Germinal center (tissue), 1 donor: ENCODE results near the gene GALNT2.
A peak's percentile ranks its signal among the peaks of the same experiment; 100 is the strongest.

Source experiments
- DNase-seq: peaks from one replicate; pipeline ENCODE4 v3.0.0; 2012; ENCODE audit warnings: mixed read lengths, low spot score

The GALNT2 gene

DNA sequence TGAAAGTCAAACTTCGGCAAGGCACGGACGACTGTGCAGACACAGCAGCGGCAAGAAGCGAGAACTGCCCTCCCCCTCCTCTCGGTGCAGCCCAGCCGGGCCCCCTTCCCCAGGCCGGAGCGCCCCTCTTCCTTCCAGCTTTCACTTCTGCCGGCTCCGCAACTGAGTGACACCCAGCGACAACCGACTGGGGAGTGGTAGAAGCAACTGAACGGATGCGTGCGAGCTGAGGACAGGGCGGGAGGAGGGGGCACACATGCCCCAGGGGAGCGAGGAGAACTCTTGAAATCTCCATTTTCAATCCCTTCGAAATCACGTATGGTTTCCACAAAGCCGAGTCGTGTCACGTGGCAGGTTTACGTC is 212.5 kb downstream of the GALNT2 start:
- no peak for DNase-seq

DNA sequence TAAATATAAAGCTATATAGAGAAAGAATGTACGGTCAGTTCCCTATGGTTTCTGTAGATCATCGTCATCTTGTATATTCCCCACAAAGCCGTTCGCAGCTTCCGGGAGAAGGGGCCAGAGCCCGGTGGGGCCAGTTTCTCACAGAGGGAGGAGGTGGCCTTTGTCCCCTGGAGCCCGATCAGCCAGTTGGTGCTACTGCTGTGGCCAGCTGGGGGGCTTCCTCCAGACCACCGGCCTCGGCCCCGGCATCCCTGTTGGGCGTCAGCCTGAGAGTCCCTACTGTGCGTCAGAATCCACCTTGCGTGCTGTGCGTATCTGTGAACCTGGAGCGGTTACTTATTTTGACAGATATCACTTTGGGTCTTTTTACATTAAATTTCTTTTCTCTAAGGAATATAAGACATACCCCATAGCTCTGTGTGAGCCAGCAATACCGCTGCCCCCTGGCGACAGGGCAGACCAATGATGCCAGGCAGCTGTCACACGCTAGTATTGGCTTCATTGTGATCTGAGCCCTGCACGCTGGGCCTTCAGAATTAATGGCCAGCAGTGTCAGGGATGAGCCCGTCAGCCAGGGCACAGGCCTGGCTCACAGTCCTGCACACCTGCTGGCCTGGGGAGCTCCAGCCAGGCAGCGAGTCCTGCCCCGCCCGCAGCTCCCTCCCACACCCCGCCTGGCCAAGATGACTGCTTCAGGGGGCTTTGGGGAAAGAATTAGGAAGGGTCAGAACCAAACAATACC is 213.2 kb downstream of the GALNT2 start:
- DNase-seq, result no peak

DNA sequence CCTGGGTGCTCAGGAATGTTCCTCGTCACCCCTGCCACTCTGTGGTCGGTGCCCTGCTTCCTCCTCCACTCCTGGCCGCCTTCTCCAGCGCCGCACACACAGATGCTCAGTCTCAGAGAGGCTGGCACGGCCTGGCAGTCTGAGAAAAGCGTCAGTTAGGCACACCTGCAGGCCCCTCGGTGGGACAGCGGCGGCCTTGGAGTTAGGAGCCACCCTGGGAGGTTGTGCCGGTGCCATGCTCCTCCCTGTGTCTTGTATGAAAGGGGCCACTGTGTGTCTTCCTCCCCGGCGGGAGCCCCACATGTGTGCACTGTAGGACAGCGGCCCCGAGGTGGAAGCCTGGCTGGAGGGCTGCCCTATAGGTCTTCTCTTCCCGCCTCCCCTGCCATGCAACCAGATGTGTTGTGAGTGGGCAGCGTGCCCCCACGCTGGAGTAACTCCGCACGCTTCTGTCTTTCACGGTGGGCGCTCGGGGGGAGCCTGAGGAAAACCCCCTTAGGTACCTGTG is 213.9 kb downstream of the GALNT2 start:
- DNase-seq, result no peak

DNA sequence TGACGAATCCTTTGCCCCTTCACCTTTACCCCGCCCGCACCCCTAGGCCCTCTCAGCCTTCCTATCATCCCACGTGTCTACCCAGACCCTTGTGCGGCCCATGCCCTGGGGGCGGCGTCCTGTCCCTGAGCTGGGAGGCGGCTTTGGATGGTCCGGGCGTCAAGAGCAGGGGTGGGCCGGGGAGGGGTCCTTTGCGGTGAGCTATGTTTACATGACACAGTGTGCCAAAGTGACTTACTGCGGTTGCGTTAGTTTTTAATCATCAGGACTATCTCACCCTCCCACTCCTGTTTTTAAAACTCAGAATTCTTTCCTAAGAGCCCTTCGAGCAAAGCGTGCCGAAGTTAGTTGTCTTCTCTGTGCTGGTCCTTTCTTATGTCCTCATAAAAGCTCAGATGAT is 214.5 kb downstream of the GALNT2 start:
- no peak for DNase-seq

DNA sequence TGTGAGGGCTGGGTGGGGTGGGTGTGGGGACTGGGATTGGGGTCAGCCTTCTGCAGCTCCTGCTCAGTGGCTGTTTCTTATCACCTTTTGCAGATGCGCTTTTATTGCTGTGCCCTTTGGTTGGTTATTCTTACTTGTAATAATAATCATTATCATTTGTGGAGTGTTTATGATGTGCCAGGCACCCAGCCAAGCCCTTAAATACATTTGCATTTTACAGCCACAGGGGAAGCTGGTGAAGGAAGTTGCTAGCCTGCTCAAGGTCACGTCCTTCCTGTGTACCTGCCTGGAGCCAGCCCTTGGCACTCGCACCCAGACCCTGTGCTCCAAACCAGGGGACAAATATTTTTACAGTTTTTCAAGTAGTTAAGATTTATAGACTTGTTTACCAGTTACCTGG is 215.1 kb downstream of the GALNT2 start:
- peak; percentile 37 for DNase-seq

DNA sequence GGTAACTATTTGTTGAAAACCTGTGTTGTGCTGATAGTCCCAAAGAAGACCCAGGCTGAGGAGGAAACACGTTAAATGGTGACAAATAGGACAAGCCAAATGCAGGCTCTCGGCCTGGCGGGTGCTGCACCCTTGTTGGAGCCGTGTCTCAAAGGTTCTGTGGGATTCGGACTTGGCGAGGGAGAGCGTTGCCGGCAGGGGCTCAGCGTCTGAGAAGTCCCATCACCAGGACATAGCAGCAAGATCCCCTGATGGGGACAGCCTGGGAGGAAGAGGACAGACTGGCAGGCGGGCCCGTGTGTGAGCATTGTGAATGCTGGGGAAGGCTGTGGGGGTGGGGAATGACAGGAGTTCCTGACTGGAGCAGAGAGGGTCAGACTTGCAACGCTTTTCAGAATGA is 216.6 kb downstream of the GALNT2 start:
- DNase-seq, result no peak

DNA sequence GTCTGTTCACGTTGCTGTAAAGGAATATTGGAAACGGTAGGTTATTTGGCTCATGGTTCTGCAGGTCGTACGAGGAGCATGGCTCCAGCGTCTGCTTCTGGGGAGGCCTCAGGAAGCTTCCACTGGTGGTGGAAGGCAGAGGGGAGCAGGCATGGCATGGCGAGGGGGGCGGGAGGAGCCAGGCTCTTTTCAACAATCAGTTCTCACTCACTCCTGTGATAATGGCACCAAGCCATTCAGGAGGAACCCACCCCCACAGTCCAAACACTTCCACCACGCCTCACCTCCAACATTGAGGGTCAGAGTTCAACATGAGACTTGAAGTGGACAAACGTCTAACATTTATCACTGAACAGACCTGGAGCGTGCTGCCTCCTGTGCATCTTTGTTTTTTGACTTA is 217.9 kb downstream of the GALNT2 start:
- DNase-seq, result no peak

DNA sequence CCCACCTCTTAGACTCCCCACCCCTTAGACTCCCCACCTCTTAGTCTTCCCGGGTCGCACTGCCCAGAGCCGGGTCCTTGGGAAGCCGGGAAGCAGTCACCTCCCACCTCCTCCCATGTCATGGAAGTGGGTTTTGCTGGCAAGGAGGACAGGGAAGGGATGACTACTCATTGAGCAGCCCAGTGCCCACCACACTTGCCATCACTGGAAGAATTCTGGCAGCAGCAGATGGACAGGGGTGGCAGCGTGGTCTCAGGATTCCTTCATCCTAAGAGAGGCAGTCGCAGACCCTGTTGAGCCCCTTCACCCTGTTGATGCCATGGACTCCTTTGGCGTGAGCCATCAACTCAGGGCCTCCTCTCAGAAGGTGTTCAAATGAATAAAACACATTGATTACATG is 218.3 kb downstream of the GALNT2 start:
- DNase-seq, result no peak

DNA sequence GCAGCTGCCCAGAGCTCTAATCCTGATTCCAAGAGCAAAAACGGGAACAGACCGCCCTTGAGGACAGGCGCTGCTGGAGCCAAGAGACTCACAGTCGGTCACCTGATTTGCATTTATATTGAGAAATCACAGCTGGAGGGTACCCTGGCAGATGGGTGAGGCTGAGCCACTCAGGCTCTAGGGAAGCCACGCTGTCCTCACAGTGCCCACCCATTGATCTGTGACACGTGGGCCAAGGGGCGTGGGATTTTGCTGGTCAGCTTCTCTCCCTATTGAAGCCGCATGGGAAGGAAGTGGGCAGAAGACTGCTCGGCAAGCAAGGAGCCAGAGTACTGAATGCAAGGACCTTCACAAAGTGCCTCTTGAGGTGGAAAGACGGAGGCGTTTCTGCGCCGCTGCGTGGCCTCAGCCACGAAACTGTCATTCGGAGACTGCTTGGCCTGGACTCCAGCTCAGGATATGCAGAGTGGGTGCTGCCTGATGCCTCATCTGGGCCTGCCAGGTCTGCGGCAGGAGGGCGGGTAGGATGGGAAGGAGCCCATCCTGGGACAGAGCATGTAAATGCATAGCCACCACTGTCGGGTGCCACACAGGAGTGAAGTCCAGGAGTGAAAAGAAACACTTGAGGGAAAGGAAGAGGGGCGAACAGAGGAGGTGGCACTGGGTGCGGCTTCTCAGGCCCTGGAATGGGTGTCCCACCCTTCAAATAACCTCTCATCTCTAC is 219.3 kb downstream of the GALNT2 start:
- DNase-seq, result no peak

DNA sequence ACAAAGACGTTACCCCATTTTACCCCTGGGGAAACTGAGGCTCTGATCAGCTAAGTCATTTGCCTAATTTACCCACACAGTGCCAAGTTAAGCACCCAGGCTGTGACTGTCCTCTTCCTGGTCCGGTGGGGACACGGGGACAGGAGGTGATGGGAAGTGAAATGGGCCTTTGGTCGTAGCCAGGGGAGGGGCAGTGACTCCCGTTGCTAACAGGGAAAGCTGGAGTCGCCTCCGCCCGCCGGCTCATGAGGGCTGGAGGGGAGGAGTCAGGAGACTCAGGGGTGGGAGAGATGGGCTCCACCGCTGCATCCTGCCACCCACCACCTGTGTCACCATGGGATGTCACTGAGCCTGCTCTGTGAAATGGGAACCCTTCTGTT is 219.8 kb downstream of the GALNT2 start:
- no peak for DNase-seq

DNA sequence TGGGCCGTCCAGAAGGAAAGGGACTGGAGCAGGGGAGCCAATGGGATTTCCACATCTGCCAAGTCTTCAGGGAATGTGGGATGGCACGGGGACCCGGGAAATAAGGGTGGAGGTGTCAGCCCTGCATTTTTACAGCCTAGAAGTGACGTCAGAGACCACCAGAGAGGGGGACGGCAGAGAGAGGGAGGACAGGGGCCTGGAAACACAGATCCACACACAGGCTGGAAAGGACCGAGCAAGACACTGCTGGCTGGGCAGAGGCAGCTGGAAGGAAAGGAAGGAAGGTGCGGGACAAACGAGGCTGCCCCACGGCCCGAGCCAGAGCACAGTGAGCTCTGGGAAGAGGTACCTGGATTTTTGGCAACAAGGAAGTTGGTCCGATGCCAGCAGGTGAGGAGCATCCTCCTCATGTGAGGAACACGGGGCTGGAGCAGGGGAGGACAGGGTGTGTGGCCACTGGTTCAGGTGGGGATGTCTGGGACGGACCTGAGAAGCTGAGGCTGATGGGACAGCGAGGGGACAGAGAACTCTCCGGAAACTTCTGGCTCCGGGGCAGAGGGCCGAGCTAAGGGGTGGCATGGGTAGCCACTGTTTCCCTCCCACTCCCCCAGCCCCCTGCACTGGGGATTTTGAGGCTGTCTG is 220.8 kb downstream of the GALNT2 start:
- no peak for DNase-seq

DNA sequence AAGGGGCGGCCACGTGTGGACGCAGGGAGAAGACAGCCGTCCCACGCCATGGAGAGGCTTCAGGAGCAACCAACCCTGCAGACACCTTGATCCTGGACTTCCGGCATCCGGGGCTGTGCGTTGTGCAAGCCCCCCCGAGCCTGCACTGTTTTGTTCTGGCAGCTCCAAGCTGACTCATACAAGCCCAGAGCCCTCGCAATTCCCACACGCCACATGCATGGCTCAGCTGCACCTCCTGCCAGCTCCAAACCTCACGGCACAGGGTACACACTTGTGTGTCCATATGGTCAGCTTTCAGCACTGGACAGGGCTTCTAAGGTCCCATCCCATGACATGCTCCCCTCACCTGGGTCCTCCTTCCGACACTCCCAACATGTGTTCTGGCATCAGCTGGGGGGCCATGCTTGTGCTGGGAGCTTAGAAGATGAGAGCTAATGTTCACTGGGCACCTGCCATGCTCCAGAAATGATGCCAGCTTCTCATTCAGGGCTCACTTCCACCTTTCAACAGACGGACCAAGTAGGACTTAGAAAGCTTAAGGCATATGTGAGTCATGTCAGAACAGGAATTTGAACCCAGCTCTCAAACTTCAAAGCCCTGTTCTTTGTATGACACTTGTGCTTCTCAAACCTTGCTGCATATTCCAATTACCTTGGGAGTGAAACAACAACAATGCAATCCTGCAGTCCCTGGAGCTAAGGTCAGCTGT is 221.8 kb downstream of the GALNT2 start:
- no peak for DNase-seq

DNA sequence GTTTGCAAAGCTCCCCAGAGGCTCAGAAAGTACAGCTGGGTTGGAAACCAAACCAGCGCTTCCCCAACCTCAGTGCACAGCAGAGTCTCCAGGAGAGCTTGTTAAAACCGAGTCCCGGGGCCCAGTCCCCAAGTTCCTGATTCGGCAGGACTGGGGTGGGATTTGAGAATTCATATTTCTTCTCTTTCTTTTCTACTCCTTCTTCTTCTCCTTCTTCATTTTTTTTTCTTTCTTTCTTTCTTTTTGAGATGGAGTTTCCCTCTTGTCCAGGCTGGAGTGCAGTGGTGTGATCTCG is 222.3 kb downstream of the GALNT2 start:
- no peak for DNase-seq

DNA sequence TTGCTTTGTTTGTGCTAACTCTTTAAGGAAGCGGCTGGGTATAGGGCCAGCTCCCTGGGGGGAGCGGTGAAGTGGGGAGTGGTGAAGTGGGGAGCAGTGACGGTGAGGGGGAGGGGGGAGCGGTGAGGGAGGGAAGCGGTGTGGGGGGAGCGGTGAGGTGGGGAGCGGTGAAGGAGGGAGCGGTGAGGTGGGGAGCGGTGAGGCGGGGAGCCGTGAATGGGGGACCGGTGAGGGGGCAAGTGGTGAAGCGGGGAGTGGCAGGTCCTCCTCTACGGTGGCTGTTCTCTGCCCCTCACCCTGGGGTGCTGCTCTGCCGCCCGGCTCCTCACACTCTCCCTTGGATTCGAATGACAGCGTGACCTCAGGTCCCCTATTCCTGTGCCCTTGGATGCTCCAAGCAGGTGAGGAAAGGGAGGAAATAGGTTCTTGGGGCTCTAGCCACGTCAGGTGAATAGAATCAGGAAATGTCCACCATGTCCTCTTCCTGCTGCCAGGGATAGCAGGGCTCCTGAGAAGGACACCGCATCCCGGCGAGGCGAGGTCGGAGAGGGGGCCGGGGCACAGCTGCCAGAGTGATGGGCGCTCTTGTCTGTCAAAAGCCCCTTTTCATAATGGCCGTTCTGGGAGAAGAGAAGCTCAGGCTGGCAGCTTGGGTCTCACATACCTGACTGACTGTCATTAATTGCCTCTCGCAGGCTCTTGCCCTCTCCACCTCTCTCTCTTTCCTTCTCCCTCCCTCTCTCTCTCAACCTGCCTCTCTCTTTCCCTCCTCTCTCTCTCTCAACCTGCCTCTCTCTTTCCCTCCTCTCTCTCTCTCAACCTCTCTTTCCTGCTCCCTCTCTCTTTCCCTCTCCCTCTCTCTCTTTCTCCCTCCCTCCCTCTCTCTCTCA is 224.9 kb downstream of the GALNT2 start:
- peak; percentile 38 for DNase-seq

DNA sequence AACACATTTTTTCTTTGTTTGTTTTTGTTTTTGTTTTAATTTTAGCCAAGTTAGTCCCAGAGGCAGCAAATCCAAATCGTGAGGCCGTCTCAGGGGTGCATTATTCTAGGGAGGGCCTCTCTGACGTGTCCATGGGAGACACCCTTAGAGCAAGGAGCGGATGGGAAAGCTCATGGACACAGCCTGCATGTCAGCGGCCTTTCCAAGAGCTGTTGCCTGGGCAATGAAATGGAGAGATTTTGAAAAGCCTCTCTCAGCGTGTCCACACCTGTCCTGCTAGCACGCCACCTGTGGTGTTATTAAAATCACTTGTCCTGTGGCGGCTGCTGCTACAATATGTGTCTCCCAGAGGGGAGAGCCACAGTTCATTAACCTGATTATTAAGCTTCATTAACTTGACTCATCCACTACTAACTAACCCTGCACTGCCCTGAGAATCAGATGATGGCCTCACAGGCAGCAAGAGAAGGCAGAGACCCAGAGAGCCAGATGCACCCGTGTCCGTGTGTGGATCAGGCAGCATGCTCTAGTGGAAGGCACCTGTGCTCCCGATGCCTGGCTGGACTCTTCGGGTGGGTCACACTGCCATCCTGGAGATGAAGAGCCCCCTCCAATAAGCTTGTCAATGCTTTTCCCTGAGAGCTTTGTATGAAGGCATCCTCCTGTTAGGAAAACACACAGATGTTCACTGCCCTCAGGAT is 225.8 kb downstream of the GALNT2 start:
- DNase-seq, result no peak

DNA sequence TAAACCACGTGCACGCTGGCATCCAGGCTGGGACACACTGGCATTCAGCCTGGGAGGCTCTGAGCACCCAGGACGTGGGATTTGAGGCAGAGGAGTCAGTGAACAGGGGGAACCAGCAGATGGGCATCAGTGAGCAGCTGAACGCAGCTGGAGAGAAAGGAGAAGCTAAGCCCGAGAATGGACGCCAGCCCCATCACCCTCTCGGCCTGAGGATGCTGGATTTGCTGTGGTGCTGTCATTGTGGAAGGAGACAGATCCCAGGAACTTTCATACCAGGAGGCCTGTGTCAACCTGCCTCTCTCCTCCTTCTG is 226.3 kb downstream of the GALNT2 start:
- DNase-seq, result no peak

DNA sequence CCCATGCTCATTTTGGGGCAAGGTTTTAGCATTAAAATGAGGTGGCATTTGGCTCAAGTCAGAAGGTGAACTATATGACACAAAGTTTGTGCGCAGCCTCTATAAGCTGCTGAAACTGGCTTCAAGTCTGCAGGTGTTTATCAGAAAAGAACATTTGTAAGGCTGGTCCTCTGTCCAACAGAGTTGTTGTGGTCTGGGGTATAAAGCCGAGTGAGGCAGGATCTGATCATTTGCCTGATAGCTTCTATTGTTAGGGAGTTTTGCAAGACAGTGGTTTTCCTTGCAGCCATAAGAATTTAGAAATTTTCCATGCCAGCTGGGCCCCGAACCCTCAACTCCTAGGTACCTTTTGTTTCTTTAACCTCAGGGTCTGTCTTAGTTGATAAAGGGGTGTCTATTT is 228.3 kb downstream of the GALNT2 start:
- DNase-seq, result no peak

DNA sequence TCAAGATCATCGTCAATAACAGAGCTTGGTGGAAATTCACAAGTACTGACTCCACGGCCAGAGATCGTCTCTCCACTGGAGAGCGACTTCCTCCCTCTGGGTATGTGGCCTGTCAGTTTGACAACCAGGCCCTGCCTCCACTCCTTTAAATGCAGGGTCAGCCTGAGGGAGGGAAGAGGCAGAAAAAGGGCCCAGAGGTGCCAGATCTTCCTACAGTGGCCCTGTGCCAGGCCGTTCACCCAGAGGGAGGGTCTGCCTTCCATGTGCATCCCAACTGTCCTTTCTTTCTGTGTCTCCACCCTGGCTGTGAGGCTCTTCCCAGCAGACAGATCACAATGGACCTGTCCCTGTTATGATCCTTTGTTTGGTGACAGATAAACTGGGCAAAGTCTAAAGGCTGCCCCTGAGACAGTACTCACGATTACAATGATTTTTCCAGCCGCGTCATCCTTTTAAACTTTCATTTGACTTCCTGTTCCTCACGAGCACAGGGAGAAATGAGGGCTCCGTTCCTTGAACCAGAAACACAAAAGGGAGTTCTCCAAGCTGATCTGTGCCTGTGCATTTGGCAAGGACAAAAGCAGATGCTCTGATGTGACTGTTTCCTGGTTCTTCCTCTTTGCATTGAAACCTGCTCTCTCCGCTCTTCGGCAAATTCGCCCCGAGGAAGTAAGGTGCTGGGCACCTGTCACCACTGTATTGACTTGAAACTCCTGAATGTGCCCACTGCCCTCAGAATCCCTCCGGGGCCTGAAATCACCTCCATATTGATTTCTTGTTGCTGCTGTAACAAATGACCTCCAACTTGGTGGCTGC is 232.4 kb downstream of the GALNT2 start:
- no peak for DNase-seq

DNA sequence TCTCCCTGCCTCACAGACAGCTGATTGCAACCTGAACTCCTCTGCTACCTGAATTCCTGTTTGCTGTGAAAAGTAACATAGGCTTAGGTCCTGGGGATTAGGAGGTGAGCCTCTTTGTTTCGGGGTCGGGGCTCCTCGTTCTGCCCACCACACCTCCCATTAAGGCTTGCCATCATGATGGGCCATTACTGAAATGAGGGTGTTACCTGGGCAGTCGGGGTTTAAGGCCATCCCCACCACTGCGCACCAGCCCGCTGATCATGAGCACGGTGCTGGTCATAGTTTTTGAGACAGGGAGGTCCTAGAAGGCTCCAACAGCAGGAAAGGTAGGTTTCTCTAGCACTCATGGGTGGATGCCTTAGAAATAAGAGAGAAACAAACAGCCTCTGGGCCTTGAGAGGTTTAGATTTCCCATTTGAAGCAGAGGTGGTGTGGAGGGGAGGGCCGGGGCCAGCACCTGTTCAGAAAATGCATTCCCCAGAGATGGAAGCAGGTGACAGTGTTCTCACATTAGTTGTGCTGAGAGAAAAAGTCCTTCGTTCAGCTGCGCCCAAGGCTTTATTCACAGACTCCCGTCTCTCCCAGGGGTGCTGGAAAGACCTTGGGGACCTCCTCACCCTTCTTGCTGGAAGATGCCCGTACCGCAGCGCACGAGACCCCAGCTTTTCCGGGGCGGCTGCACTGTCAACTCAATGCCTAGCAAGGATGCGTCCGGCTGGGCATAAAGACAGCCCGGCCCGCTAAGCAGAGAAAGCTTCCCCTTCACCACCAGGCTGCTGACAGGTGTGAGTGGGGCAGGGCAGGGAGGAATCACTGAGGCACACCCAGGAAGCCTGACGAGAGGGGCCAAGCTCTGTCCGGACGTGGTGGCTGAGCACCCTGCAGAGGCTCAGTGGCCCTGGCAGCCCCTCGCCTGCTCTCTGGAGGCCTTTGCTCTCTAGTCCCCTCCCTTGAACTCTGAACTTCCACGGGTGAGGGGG is 233.6 kb downstream of the GALNT2 start:
- no peak for DNase-seq
